IPS-18c (cell line): ENCODE results near the gene MTIF3.
A peak's percentile ranks its signal among the peaks of the same experiment; 100 is the strongest.

Source experiments
- H3K4me3 ChIP-seq: 2 replicates; pipeline ENCODE4 v1.7.0; 2013; ENCODE audit warnings: low read depth, mild to moderate bottlenecking, low read length, moderate library complexity; ENCODE audit not compliant: insufficient read depth
- H3K9me3 ChIP-seq: one replicate; pipeline ENCODE4 v1.6.1; 2013; ENCODE audit warnings: mild to moderate bottlenecking, low read length, moderate library complexity; ENCODE audit not compliant: control insufficient read depth, insufficient read depth

Gene MTIF3

GRCh38 chr13:27449936-27450828 is at the start of gene MTIF3:
Gene MTIF3 (minus strand): TSS chr13:27450564. CDS start chr13:27440448, 10,116 bp downstream.
- peak within 1 kb of the TSS; percentile 97 for H3K4me3 ChIP-seq

GRCh38 chr13:27497563-27498230 is 47.3 kb upstream of the MTIF3 start:
- H3K9me3 ChIP-seq, result no peaks in the 10 kb centered on the region
- no peak overlapping the region for H3K4me3 ChIP-seq

More at GRCh38 chr13:27449936-27450828, at the start of gene MTIF3:
- no peaks in the 10 kb centered on the region for H3K9me3 ChIP-seq

GRCh38 chr13:27496536-27497273 is 46.3 kb upstream of the MTIF3 start:
- Histone ChIP-seq H3K9me3 (no peaks in the 10 kb centered on the region), H3K4me3 (no peak overlapping the region)

GRCh38 chr13:27496006-27496405 is 45.6 kb upstream of the MTIF3 start:
- Histone ChIP-seq H3K9me3 (no peaks in the 10 kb centered on the region), H3K4me3 (no peak overlapping the region)

- no peaks in the 10 kb centered on the region for H3K9me3 ChIP-seq
- no peak overlapping the region for H3K4me3 ChIP-seq
Measured at GRCh38 chr13:27495551-27495950, 45.2 kb upstream of the MTIF3 start.

GRCh38 chr13:27493981-27494380 is 43.6 kb upstream of the MTIF3 start:
- H3K9me3 ChIP-seq, result no peaks in the 10 kb centered on the region
- no peak overlapping the region for H3K4me3 ChIP-seq

GRCh38 chr13:27489456-27489855 is 39.1 kb upstream of the MTIF3 start:
- no peaks in the 10 kb centered on the region for H3K9me3 ChIP-seq
- no peak overlapping the region for H3K4me3 ChIP-seq

GRCh38 chr13:27487776-27488175 is 37.4 kb upstream of the MTIF3 start:
- Histone ChIP-seq H3K9me3 (no peaks in the 10 kb centered on the region), H3K4me3 (no peak overlapping the region)

GRCh38 chr13:27483421-27483820 is 33.1 kb upstream of the MTIF3 start:
- H3K4me3 ChIP-seq, result no peak overlapping the region

GRCh38 chr13:27482983-27483382 is 32.6 kb upstream of the MTIF3 start:
- Histone ChIP-seq H3K4me3 (no peak overlapping the region), H3K9me3 (no peaks in the 10 kb centered on the region)

More at GRCh38 chr13:27483421-27483820, 33.1 kb upstream of the MTIF3 start:
- no peaks in the 10 kb centered on the region for H3K9me3 ChIP-seq

- no peaks in the 10 kb centered on the region for H3K9me3 ChIP-seq
- no peak overlapping the region for H3K4me3 ChIP-seq
Measured at GRCh38 chr13:27481766-27482165, 31.4 kb upstream of the MTIF3 start.

- no peaks in the 10 kb centered on the region for H3K9me3 ChIP-seq
- H3K4me3 ChIP-seq, result no peak overlapping the region
Measured at GRCh38 chr13:27476943-27477703, 26.8 kb upstream of the MTIF3 start.

- no peak overlapping the region for H3K4me3 ChIP-seq
- peaks cover 2% of the 10 kb centered on the region for H3K9me3 ChIP-seq
Measured at GRCh38 chr13:27474751-27475268, 24.4 kb upstream of the MTIF3 start.

- H3K9me3 ChIP-seq, result peaks cover 2% of the 10 kb centered on the region
Measured at GRCh38 chr13:27472941-27473340, 22.6 kb upstream of the MTIF3 start.

GRCh38 chr13:27472441-27472840 is 22.1 kb upstream of the MTIF3 start:
- no peak overlapping the region for H3K4me3 ChIP-seq
- H3K9me3 ChIP-seq, result peaks cover 2% of the 10 kb centered on the region

More at GRCh38 chr13:27472941-27473340, 22.6 kb upstream of the MTIF3 start:
- H3K4me3 ChIP-seq, result no peak overlapping the region

- H3K9me3 ChIP-seq, result peaks cover 2% of the 10 kb centered on the region
- H3K4me3 ChIP-seq, result no peak overlapping the region
Measured at GRCh38 chr13:27470075-27470820, 19.9 kb upstream of the MTIF3 start.
